Measurements from ENCODE around the gene TMEM143. TPM values are rescaled to one million over a fixed set of nuclear protein-coding genes. Genes with fewer than 3 reads are reported as not detected.

TMEM143 gene
- total RNA-seq, 1 experiment from 2014 or later = 15.2 TPM

DNA sequence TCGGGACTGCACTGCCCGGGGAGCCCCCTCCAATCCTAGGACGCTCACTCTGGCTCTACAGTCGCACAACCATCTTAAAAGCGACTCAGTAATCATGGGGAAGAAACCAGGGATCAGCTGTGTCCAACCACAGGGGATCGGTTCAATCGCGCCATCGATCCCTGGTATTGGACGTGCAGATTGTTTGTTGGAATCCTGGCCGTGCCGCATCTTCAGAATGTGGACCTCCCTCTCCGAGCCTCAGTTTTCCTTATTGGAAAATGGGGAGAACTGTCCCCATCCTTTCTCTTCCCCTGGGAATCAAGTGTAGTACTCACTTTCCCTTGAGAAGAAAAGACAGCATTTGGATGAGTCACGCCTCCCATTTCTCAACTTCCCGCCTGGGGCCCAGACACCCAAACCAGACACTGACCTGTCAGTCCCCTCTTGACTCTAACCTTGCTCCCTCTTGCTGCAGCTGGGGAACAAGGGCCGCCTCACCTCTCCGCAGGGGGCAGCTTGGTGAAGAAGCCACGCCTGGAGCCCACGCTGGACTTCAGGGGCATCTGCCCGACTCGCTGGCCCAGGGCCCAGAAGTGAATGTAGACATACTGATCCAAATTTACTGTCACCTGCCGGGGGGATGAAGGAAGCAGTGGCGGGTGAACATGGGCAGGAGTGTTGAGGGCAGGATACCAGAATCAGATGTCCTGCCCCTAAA, 20.7 kb downstream of the TMEM143 start:
- H3K27me3 Mint-ChIP-seq (ENCODE audit: low read depth) = no peaks in the 10 kb centered on the region; the same call in none of the 2 replicates
- Histone ChIP-seq H3K4ac (ENCODE audit: low read depth, low read length) (no peak overlapping the region), H3K14ac (ENCODE audit: insufficient read depth, low read length) (no peak overlapping the region), H2BK20ac (ENCODE audit: low read depth, low read length, poor library complexity, severe bottlenecking) (no peak overlapping the region), H3K27me3 (ENCODE audit: insufficient read depth, low read length) (no peaks in the 10 kb centered on the region), H4K20me1 (ENCODE audit: control insufficient read depth, insufficient read depth, insufficient read length) (no peaks in the 10 kb centered on the region), H3K18ac (ENCODE audit: insufficient read length, low read depth, low read length) (no peak overlapping the region), H4K8ac (replicated peaks; ENCODE audit: insufficient read length, low read depth, low read length) (no peak overlapping the region), H2BK15ac (ENCODE audit: low read depth, low read length) (no peak overlapping the region), H2AK5ac (ENCODE audit: insufficient read length, low read length) (no peak overlapping the region), H2BK5ac (ENCODE audit: insufficient read length, low read length) (no peak overlapping the region), H3K23ac (ENCODE audit: insufficient read length, low read depth, low read length) (no peak overlapping the region), H2BK12ac (ENCODE audit: insufficient read length, low read depth, low read length) (no peak overlapping the region), H3K9me3 (ENCODE audit: control insufficient read depth, low read depth, low read length) (no peaks in the 10 kb centered on the region), H3K9ac (ENCODE audit: extremely low read depth, insufficient read length, low read length) (no peak overlapping the region), H2AFZ (ENCODE audit: low read length) (no peak overlapping the region), H4K5ac (ENCODE audit: insufficient read length, low read depth, low read length) (no peak overlapping the region), H3K4me2 (ENCODE audit: insufficient read depth, insufficient read length, low read length) (no peak overlapping the region), H3K56ac (ENCODE audit: insufficient read length, low read depth, low read length) (no peak overlapping the region), H3K79me2 (ENCODE audit: insufficient read depth, low read length) (no peaks in the 10 kb centered on the region), H3K27ac (ENCODE audit: insufficient read length, low read depth, low read length) (no peak overlapping the region), H3K23me2 (ENCODE audit: insufficient read length, low read depth, low read length, poor library complexity, severe bottlenecking) (no peaks in the 10 kb centered on the region), H3T11ph (ENCODE audit: low read length) (no peak overlapping the region), H3K4me1 (ENCODE audit: insufficient read depth, low read length) (no peaks in the 10 kb centered on the region), H3K79me1 (ENCODE audit: insufficient read depth, low read depth, low read length, poor library complexity, severe bottlenecking) (no peaks in the 10 kb centered on the region), H2BK120ac (ENCODE audit: low read depth, low read length, poor library complexity, severe bottlenecking) (no peak overlapping the region), H4K91ac (ENCODE audit: insufficient read length, low read depth, low read length) (no peak overlapping the region)
- no peak for DNase-seq
- no peaks in the 10 kb centered on the region for H3K9me3 Mint-ChIP-seq
- H3K4me3 Mint-ChIP-seq = no peak overlapping the region
- H3K4me1 Mint-ChIP-seq = peaks cover 2 to 12% of the 10 kb centered on the region in 2 experiments; a peak in 3 of 4 replicates
- TF ChIP-seq, protein P1, sequence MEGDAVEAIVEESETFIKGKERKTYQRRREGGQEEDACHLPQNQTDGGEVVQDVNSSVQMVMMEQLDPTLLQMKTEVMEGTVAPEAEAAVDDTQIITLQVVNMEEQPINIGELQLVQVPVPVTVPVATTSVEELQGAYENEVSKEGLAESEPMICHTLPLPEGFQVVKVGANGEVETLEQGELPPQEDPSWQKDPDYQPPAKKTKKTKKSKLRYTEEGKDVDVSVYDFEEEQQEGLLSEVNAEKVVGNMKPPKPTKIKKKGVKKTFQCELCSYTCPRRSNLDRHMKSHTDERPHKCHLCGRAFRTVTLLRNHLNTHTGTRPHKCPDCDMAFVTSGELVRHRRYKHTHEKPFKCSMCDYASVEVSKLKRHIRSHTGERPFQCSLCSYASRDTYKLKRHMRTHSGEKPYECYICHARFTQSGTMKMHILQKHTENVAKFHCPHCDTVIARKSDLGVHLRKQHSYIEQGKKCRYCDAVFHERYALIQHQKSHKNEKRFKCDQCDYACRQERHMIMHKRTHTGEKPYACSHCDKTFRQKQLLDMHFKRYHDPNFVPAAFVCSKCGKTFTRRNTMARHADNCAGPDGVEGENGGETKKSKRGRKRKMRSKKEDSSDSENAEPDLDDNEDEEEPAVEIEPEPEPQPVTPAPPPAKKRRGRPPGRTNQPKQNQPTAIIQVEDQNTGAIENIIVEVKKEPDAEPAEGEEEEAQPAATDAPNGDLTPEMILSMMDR (conservative IDR thresholded peaks at IDR 0.05) = no peak
- WGBS (ENCODE audit: extremely low coverage, insufficient read length, low lambda C conversion rate) = no CpG with 5 or more reads among the region's 23 CpGs
- H3K27ac Mint-ChIP-seq = peak overlapping the region in 1 of 3 experiments; percentile 70; a peak in 1 of 7 replicates
- H3K36me3 Mint-ChIP-seq (ENCODE audit: insufficient read depth in 1 of 3, low read depth in 3 of 3) = peaks cover 0 to 4% (median 0%) of the 10 kb centered on the region in 3 experiments; a peak in 2 of 7 replicates
